H9 (cell line): ENCODE data around the gene USP4. TPM values are rescaled to one million over a fixed set of nuclear protein-coding genes. Genes with fewer than 3 reads are reported as not detected.
A peak's percentile ranks its signal among the peaks of the same experiment; 100 is the strongest.

Experiments
- DNase-seq: peaks from one replicate; pipeline ENCODE4 v3.0.0-alpha.2; 2017
- H2AFZ ChIP-seq: one replicate; pipeline ENCODE4 v1.6.1; 2013; ENCODE audit warnings: mild to moderate bottlenecking, low read length, control low read depth, moderate library complexity
- H2AK5ac ChIP-seq: 2 replicates; pipeline ENCODE4 v1.6.1; 2013; ENCODE audit warnings: low read length, control low read depth, mixed read lengths; ENCODE audit not compliant: insufficient read length
- H2BK120ac ChIP-seq: one replicate; pipeline ENCODE4 v1.6.1; 2013; ENCODE audit warnings: low read depth, mild to moderate bottlenecking, low read length, control low read depth, inconsistent platforms; ENCODE audit not compliant: poor library complexity, severe bottlenecking
- H2BK12ac ChIP-seq: 2 replicates; pipeline ENCODE4 v1.6.1; 2013; ENCODE audit warnings: low read length, control low read depth, mixed read lengths, low read depth; ENCODE audit not compliant: insufficient read length
- H2BK15ac ChIP-seq: 2 replicates; pipeline ENCODE4 v1.6.1; 2013; ENCODE audit warnings: low read depth, low read length, control low read depth
- H2BK20ac ChIP-seq: one replicate; pipeline ENCODE4 v1.6.1; 2013; ENCODE audit warnings: low read depth, mild to moderate bottlenecking, low read length, control low read depth, inconsistent platforms; ENCODE audit not compliant: poor library complexity, severe bottlenecking
- H2BK5ac ChIP-seq: 2 replicates; pipeline ENCODE4 v1.6.1; 2013; ENCODE audit warnings: low read length, control low read depth, mixed read lengths; ENCODE audit not compliant: insufficient read length
- H3K14ac ChIP-seq: 2 replicates; pipeline ENCODE4 v1.6.1; 2013; ENCODE audit warnings: low read length, control low read depth; ENCODE audit not compliant: insufficient read depth
- H3K18ac ChIP-seq: 2 replicates; pipeline ENCODE4 v1.6.1; 2013; ENCODE audit warnings: low read depth, mild to moderate bottlenecking, mixed read lengths, low read length, control low read depth; ENCODE audit not compliant: insufficient read length
- H3K23ac ChIP-seq: 2 replicates; pipeline ENCODE4 v1.6.1; 2013; ENCODE audit warnings: low read length, control low read depth, mixed read lengths, low read depth; ENCODE audit not compliant: insufficient read length
- H3K23me2 ChIP-seq: 2 replicates; pipeline ENCODE4 v1.6.1; 2013; ENCODE audit warnings: low read depth, mild to moderate bottlenecking, mixed read lengths, low read length, control low read depth; ENCODE audit not compliant: insufficient read length, poor library complexity, severe bottlenecking
- H3K27ac ChIP-seq: 2 replicates; pipeline ENCODE4 v1.5.1; 2013; ENCODE audit warnings: low read length, control low read depth, mixed read lengths, low read depth; ENCODE audit not compliant: insufficient read length
- H3K27me3 ChIP-seq: 2 replicates; pipeline ENCODE4 v1.6.1; 2013; ENCODE audit warnings: low read length, control low read depth, inconsistent platforms; ENCODE audit not compliant: insufficient read depth
- H3K4ac ChIP-seq: 2 replicates; pipeline ENCODE4 v1.6.1; 2013; ENCODE audit warnings: low read depth, mild to moderate bottlenecking, control low read depth, inconsistent platforms, low read length, moderate library complexity
- H3K4me1 ChIP-seq: 2 replicates; pipeline ENCODE4 v1.6.1; 2013; ENCODE audit warnings: low read length, control low read depth, inconsistent platforms; ENCODE audit not compliant: insufficient read depth
- H3K4me2 ChIP-seq: 2 replicates; pipeline ENCODE4 v1.6.1; 2013; ENCODE audit warnings: low read length, control low read depth, mixed read lengths; ENCODE audit not compliant: insufficient read length, insufficient read depth
- H3K56ac ChIP-seq: 2 replicates; pipeline ENCODE4 v1.6.1; 2013; ENCODE audit warnings: low read depth, mild to moderate bottlenecking, mixed read lengths, low read length, control low read depth; ENCODE audit not compliant: insufficient read length
- H3K79me1 ChIP-seq: 2 replicates; pipeline ENCODE4 v1.6.1; 2013; ENCODE audit warnings: low read depth, mild to moderate bottlenecking, moderate library complexity, low read length, control low read depth, inconsistent platforms; ENCODE audit not compliant: insufficient read depth, poor library complexity, severe bottlenecking
- H3K79me2 ChIP-seq: 2 replicates; pipeline ENCODE4 v1.6.1; 2013; ENCODE audit warnings: low read length, control low read depth, inconsistent platforms; ENCODE audit not compliant: insufficient read depth
- H3K9ac ChIP-seq: 2 replicates; pipeline ENCODE4 v1.6.1; 2013; ENCODE audit warnings: low read length, control low read depth, mixed read lengths; ENCODE audit not compliant: insufficient read length; ENCODE audit errors: extremely low read depth
- H3K9me3 ChIP-seq: one replicate; pipeline ENCODE4 v1.6.1; 2013; ENCODE audit warnings: low read depth, low read length, inconsistent platforms; ENCODE audit not compliant: control insufficient read depth
- H3T11ph ChIP-seq: one replicate; pipeline ENCODE4 v1.6.1; 2013; ENCODE audit warnings: mild to moderate bottlenecking, low read length, control low read depth, inconsistent platforms
- H4K20me1 ChIP-seq: one replicate; pipeline ENCODE4 v1.6.1; 2013; ENCODE audit not compliant: control insufficient read depth, insufficient read length, insufficient read depth
- H4K5ac ChIP-seq: 2 replicates; pipeline ENCODE4 v1.6.1; 2013; ENCODE audit warnings: low read depth, mild to moderate bottlenecking, mixed read lengths, low read length, control low read depth; ENCODE audit not compliant: insufficient read length
- H4K8ac ChIP-seq: replicated peaks from 2 replicates; pipeline ENCODE4 v1.6.1; 2013; ENCODE audit warnings: low read length, control low read depth, mixed read lengths, low read depth; ENCODE audit not compliant: insufficient read length
- H4K91ac ChIP-seq: 2 replicates; pipeline ENCODE4 v1.6.1; 2013; ENCODE audit warnings: low read depth, mild to moderate bottlenecking, moderate library complexity, mixed read lengths, low read length, control low read depth; ENCODE audit not compliant: insufficient read length
- H3K27ac Mint-ChIP-seq, 3 experiments: 2 replicates in 2 of 3; 3 replicates in 1 of 3; pipeline ENCODE4 v1.8.0; 2020 to 2021; ENCODE audit warnings: mixed read lengths in 3 of 3, mild to moderate bottlenecking in 1 of 3, moderate library complexity in 1 of 3
- H3K27me3 Mint-ChIP-seq: 2 replicates; pipeline ENCODE4 v1.8.0; 2021; ENCODE audit warnings: low read depth, mild to moderate bottlenecking, moderate library complexity, mixed read lengths
- H3K36me3 Mint-ChIP-seq, 3 experiments: 2 replicates in 2 of 3; 3 replicates in 1 of 3; pipeline ENCODE4 v1.8.0; 2020 to 2021; ENCODE audit warnings: low read depth in 3 of 3, mixed read lengths in 3 of 3; ENCODE audit not compliant: insufficient read depth in 1 of 3
- H3K4me1 Mint-ChIP-seq, 2 experiments: 2 replicates each; pipeline ENCODE4 v1.8.0; 2020; ENCODE audit warnings: mixed read lengths in 2 of 2
- H3K4me3 Mint-ChIP-seq, 2 experiments: 2 replicates in 1 of 2; 3 replicates in 1 of 2; pipeline ENCODE4 v1.8.0; 2020 to 2021; ENCODE audit warnings: mild to moderate bottlenecking in 2 of 2, mixed read lengths in 2 of 2, moderate library complexity in 1 of 2
- H3K9me3 Mint-ChIP-seq, 2 experiments: 2 replicates in 1 of 2; 3 replicates in 1 of 2; pipeline ENCODE4 v1.8.0; 2020; ENCODE audit warnings: mild to moderate bottlenecking in 2 of 2, mixed read lengths in 2 of 2, moderate library complexity in 1 of 2
- CTCF ChIP-seq: fragments of 200-600 bp; sonication (generic); conservative IDR thresholded peaks from 3 replicates; pipeline ENCODE4 v1.8.0; 2021; ENCODE audit warnings: antibody characterized with exemption, mild to moderate bottlenecking
- WGBS: extraction: QIAGEN DNeasy Blood & Tissue Kit; methylation state at CpG from one replicate; pipeline ENCODE4 v1.1.7; 2013; ENCODE audit warnings: missing lambda C conversion rate, low lambda C conversion rate, mixed read lengths; ENCODE audit not compliant: insufficient read length; ENCODE audit errors: extremely low coverage; 5-methylcytosine and 5-hydroxymethylcytosine counted together
- total RNA-seq: library from RNA; stranded (reverse); gene quantifications from 2 replicates; pipeline ENCODE4 v1.2.1, GENCODE V29; 2021

The USP4 gene
- total RNA-seq, 1 experiment from 2014 or later: 36.1 TPM

DNA sequence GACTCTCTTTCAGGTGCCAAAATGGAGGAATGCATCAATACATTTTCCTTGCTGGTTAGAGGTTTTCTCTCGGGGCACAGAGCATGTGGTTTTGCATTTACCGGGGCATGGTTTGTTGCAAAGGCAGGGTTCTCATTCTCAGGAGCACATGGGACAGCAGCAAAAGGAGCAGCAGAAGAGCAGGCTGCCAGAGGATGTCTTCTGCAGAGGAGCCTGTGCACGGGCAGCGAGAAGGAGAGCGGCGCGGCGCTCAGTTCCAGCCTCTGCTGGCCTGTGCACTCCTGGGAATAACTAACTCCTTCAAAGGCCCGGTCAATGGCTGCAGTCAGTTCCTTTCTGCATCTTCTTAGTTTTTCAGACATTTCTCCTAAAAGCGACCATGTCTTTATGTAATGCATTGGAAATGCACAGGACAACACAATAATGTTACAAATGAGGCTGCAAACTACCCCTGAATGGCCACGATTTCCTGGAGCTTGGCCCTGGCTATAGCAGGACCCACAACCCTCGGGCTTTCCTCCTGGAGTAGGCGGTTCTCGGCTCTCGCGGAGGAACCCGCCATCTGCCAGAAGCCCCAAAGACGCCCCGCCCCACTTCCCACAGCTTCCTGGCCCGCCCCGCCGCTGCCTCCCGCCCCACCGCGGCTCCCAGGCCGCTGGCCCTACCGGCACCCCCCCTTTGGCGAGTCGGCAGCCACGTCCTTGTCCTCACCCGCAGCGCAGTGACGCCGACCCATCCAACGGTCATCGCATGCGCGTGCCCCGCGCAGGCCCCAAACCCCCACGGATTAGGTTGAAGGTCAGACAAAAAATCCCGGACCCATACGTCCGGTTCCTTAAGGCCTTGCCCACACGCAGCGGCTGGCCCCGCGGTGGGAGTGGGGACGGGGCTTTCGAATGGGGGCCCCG lies 63.1 kb downstream of the USP4 start, which contains the start of gene C3orf62:
Gene C3orf62, minus strand, starts transcription at position 758 of the 908 bp plus-strand sequence. Its CDS starts 360 bp downstream, at position 398.
- Mint-ChIP-seq H3K27me3 (no peaks in the 10 kb centered on the region), H3K4me1 (no peaks in the 10 kb centered on the region), H3K9me3 (no peaks in the 10 kb centered on the region), H3K4me3 (peak within 1 kb of the TSS in 1 of 2 experiments; percentile 50; a peak in 1 of 5 replicates), H3K27ac (peak within 1 kb of the TSS; percentile 14 to 67 (median 27); a peak in 4 of 7 replicates), H3K36me3 (peaks cover 5 to 51% (median 24%) of the 10 kb centered on the region in 3 experiments; a peak in 6 of 7 replicates)
- Histone ChIP-seq H3K4me2 (peak within 1 kb of the TSS; percentile 5), H2BK15ac (no peak within 1 kb of the TSS), H3K27me3 (no peaks in the 10 kb centered on the region), H3K23me2 (peaks cover 2% of the 10 kb centered on the region), H3K23ac (no peak within 1 kb of the TSS), H2BK20ac (no peak within 1 kb of the TSS), H3K14ac (no peak within 1 kb of the TSS), H3K4me1 (no peaks in the 10 kb centered on the region), H4K91ac (no peak within 1 kb of the TSS), H3K56ac (no peak within 1 kb of the TSS), H2AK5ac (no peak within 1 kb of the TSS), H3K79me2 (no peaks in the 10 kb centered on the region), H3T11ph (no peak within 1 kb of the TSS), H2BK120ac (no peak within 1 kb of the TSS), H2AFZ (no peak within 1 kb of the TSS), H2BK12ac (no peak within 1 kb of the TSS), H3K4ac (no peak within 1 kb of the TSS), H3K9ac (no peak within 1 kb of the TSS), H3K9me3 (no peaks in the 10 kb centered on the region), H4K5ac (no peak within 1 kb of the TSS), H4K20me1 (no peaks in the 10 kb centered on the region), H2BK5ac (no peak within 1 kb of the TSS), H3K18ac (peak within 1 kb of the TSS; percentile 53), H3K79me1 (no peaks in the 10 kb centered on the region), H3K27ac (no peak within 1 kb of the TSS), H4K8ac (no peak within 1 kb of the TSS)
- TF ChIP-seq CTCF: no peak
- peak; percentile 91 for DNase-seq
- WGBS: no CpG with 5 or more reads among the region's 51 CpGs
